Measurements from ENCODE around the gene TCEAL1. TPM values are rescaled to one million over a fixed set of nuclear protein-coding genes. Genes with fewer than 3 reads are reported as not detected.

TCEAL1 gene
- total RNA-seq, 4 donors from 2014 or later: 70.0 to 362 (median 176) TPM

- peaks cover 0 to 8% of the 10 kb centered on the region in 2 donors for H3K27me3 ChIP-seq
- no peak overlapping the region for H3K27ac ChIP-seq
- H3K4me1 ChIP-seq: no peaks in the 10 kb centered on the region
- intact Hi-C loops (cut with DNase I; ENCODE audit: low total_unique reads): no loop called here
- no peak for DNase-seq
- H3K36me3 ChIP-seq: no peaks in the 10 kb centered on the region
- H3K9me3 ChIP-seq: no peaks in the 10 kb centered on the region
- TF ChIP-seq CTCF (IDR thresholded peaks at IDR 0.05) (no peak), POLR2A (IDR thresholded peaks at IDR 0.05) (no peak)
- H3K4me3 ChIP-seq: no peak overlapping the region
These were observed 35.4 kb downstream of the TCEAL1 start for GRCh38 chrX:103663981-103664762.

DNA sequence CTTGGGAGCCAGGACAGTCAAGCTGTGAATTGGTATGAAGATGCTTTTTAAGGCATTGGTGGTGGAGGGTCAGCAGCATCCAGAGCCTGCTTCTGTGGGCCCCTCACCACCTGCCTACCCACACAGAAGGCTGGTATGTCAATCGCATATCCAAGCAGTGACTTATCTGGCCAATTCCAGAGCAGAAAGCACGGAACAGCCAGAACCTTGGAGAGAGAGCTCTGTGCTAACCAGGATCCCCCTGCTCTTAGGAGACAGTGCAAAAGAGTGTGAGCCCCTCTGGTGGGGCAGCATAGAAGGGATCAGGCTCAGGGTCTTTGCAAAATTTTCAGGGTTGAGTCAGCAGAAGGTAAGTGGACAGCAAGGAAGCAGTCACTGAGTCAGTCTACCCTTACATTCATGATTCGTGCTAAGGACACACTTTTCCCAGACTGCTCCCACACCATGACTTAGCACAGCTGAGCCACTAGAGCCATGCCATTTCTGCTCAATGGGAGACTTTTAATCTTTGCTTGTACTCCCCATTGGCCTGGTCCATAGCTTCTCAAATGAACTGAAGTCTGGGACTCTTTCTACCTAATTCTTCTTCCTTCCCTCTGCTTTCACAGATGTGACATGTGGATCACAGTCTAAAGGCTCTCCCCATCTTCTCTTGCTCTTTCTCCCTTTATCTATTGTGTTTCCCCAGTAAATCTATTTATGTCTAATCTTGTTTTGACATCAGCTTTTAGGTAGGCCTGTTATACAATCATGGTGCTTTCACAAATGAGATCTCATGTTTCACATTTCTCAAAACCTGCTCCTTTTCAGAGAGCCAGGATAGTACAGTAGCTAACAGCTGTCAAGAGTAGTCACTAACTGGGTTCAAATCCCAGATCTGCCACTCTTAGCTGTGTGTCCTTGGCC lies 37.7 kb downstream of the TCEAL1 start:
- Histone ChIP-seq H3K9me3 (no peaks in the 10 kb centered on the region), H3K4me3 (no peak overlapping the region), H3K27ac (no peak overlapping the region), H3K36me3 (no peaks in the 10 kb centered on the region), H3K4me1 (no peaks in the 10 kb centered on the region), H3K27me3 (peaks cover 0 to 8% of the 10 kb centered on the region in 2 donors)
- intact Hi-C loops (cut with DNase I; ENCODE audit: low total_unique reads): no loop called here
- no peak for TF ChIP-seq CTCF (IDR thresholded peaks at IDR 0.05)
- TF ChIP-seq POLR2A (IDR thresholded peaks at IDR 0.05): no peak
- DNase-seq: no peak

DNA sequence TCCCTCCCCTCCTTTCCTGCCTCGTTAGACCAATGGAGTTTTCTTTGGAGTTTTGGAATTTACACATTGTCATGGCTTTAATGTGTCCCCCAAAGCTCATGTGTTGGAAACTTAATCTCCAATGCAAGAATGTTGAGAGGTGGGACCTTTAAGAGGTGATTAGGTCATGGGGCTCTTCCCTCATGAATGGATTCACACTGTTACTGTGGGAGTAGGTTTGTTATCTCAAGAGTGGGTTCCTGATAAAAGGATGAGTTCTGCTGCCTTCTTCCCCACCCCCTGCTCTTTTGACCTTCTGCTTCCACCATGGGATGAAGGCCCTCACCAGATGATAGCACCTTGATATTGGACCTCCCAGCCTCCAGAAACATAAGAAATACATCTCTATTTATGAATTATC lies 41.0 kb downstream of the TCEAL1 start:
- H3K27ac ChIP-seq: no peak overlapping the region
- no peaks in the 10 kb centered on the region for H3K27me3 ChIP-seq
- no peaks in the 10 kb centered on the region for H3K4me1 ChIP-seq
- DNase-seq: no peak
- no peaks in the 10 kb centered on the region for H3K9me3 ChIP-seq
- no peak overlapping the region for H3K4me3 ChIP-seq
- TF ChIP-seq CTCF (IDR thresholded peaks at IDR 0.05) (no peak), POLR2A (IDR thresholded peaks at IDR 0.05) (no peak)
- intact Hi-C loops (cut with DNase I; ENCODE audit: low total_unique reads): no loop called here
- no peaks in the 10 kb centered on the region for H3K36me3 ChIP-seq

DNA sequence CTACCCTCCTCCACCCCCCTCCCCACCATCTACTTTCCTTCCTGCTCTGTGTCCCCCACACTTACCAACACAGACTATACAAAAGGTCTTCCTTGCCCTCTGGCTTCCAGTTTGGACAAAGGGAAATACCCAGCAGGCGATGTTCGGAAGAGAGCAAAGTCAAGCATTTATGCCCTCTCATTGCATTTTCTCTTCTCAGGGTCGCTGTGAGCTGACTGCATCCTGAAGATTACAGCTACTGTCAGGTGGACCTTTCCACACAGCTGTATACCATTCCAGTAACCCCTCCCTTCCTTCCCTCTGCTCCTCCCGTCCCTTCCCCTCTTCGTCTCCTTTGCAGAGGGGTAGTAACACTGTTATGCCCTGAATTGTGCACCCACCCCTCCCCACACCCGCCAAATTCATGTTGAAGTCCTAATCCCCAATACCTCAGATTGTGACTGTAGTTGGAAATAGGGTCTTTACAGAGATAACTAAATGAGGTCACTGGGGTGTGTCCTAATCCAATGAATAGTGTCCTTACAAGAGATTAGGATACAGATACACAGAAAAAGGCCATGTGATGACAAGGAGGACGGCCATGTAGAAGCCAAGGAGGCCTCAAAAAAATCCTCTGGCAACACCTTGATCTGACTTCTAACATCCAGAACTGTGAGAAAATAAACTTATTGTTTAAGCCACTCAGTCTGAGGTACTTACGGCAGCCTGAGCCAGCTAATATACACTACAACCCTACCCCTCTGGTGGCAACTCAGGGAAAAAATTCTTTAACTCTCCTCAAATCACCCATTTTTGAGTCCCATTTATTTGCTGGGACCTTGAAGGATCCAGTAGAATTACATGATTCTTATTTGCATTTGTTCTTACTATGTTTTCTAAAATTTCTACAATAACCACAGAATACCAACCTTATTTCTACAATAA lies 46.0 kb downstream of the TCEAL1 start:
- Histone ChIP-seq H3K27me3 (no peaks in the 10 kb centered on the region), H3K4me3 (no peak overlapping the region), H3K9me3 (no peaks in the 10 kb centered on the region), H3K4me1 (no peaks in the 10 kb centered on the region), H3K27ac (no peak overlapping the region), H3K36me3 (no peaks in the 10 kb centered on the region)
- intact Hi-C loops (cut with DNase I; ENCODE audit: low total_unique reads): no loop called here
- TF ChIP-seq CTCF (IDR thresholded peaks at IDR 0.05): no peak
- no peak for TF ChIP-seq POLR2A (IDR thresholded peaks at IDR 0.05)
- no peak for DNase-seq
